HG02884 (cell line): ENCODE data around the gene GFRA4.

Experiments used
- ATAC-seq: cut with Tn5 transposase; IDR thresholded peaks from one replicate; pipeline ENCODE4 v1.9.1; 2021; ENCODE audit warnings: mild to moderate bottlenecking, moderate library complexity; ENCODE audit not compliant: unreplicated experiment

GFRA4 gene

GRCh38 chr20:3663031-3663701 lies at the start of gene GFRA4:
Gene GFRA4, minus strand, starts transcription at chr20:3663399. Its CDS starts 0 bp downstream, at chr20:3663399.
- no peak for ATAC-seq

DNA sequence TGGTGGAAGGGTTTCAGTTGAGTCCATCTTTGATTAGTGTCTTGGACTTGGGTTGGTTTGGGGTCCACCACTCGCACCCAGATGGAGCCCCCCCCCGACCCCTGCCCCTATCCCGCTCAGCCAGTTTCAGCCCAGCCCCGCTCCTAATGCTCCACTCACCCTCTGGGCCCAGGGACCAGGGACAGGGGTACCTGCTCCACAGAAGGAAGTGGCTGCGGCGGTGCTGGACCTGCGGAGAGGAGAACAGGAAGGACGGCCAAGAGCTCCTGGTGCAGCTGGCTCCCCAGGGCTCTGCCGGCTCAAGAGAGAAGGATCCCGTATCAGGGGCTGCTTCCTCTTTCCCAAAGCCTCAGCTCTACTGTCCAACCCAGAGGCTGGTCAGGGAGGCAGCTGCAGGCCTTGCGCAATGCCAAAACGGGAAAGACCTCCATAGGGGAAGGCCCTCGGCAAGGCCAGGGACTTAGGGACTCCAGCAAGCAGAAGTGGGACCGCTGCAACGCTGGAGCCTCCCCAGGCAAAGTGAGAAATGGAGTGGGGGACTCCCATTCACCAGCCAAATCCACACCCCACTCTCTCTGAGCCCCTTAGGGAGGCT lies 49.2 kb upstream of the GFRA4 start, which contains the start of gene SIGLEC1:
SIGLEC1 (minus strand) TSS at position 322 of the 595 bp plus-strand sequence. CDS start 5,472 bp downstream, outside the sequence.
- ATAC-seq, result no peak

DNA sequence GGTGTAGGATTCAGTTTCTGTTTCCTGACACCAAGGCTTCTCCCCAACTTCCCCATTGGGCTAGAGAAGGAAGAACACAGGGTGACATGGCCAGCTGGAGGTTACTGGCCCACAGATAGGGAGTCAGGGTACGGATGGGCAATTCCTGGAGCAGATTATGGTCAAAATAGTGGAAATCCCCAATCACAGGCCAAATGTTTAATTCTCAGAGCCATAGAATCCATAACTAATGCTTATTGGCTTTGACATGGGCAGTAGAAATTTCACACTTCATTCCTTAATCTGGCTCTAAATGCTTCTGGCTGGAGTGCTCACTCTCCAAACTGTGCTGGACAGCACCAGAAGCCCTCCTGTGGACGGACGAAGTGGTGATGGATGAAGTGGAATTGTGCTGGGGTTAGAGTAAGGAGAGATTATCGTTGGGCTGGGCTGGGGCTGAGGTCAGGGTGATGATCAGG lies 48.3 kb upstream of the GFRA4 start:
- no peak for ATAC-seq

DNA sequence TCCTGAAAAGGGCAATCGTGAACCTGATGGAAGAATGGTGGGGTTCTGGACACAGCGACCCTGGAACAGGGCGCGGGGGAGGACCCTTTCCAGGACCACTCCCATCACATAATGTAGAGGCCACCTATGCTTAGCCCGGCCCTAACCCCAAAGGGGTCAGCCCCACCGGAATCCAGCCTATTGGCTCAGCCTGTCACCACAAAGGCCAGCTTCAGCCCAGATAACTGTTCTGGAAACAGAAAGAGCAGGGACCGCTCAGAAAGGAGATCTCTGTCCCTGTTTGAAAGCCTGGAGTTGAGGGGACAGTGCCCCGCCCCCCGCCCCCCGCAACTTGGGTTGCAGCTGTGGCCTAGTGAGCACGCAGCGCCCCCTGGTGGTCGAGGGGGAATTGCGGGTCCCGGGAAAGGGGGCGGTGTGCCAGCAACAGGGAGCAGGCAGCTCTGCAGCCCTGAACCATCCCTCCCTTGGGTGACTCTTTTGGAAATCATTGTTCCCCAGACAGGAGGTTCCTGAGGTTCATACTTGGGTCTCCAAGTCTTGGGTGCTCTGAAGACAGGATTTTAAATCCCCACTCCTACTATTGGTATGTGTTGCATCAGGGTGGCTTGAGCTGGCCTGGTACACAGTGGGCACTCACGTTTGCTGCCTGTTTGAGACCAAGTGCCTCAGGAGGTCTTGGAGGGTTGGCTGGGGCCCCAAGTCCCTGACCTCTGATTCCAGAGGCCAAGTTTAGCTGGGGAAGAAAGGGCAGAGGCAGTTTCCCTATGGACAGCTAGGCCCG lies 47.7 kb upstream of the GFRA4 start:
- ATAC-seq, result no peak

DNA sequence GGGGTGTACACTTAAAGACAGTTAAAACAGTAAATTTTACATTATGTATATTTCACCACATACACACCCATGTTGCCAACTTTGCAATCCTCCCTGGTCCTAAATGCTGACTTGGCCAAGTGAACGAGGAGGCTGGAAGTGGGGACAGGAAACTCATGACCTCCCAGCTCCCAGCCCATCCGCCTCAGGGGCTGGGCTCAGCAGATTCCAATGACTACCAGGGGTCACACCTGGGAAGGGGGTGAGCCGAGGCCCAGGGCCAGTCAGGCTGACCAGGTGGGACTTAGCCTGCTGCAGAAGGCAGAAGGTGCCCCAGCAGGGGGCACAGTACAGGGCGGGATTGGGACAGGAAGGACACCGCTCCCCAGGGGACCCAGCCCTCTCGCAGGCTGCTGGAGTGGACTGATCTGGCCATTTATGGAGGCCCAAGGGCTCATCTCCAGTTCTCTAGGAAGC lies 46.8 kb upstream of the GFRA4 start:
- ATAC-seq, result no peak

DNA sequence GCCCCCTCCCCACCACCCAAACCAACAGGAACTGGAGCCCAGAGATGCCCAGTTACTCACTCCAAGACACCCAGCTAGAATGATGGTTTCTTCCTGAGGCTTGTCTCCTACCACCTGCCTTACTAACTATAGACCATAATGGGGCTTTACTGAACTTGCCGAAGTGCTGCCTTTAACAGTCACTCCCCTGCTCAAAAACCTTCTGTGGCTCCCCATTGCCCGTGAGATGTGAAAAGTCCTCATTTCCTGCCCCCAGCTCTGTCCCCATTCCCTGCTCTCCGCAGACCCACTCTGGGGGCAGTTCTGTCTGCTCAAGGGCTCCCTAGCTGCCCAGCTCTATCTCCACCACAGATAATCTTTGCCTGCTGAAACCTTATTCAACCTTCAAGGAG lies 44.3 kb upstream of the GFRA4 start:
- ATAC-seq, result no peak

DNA sequence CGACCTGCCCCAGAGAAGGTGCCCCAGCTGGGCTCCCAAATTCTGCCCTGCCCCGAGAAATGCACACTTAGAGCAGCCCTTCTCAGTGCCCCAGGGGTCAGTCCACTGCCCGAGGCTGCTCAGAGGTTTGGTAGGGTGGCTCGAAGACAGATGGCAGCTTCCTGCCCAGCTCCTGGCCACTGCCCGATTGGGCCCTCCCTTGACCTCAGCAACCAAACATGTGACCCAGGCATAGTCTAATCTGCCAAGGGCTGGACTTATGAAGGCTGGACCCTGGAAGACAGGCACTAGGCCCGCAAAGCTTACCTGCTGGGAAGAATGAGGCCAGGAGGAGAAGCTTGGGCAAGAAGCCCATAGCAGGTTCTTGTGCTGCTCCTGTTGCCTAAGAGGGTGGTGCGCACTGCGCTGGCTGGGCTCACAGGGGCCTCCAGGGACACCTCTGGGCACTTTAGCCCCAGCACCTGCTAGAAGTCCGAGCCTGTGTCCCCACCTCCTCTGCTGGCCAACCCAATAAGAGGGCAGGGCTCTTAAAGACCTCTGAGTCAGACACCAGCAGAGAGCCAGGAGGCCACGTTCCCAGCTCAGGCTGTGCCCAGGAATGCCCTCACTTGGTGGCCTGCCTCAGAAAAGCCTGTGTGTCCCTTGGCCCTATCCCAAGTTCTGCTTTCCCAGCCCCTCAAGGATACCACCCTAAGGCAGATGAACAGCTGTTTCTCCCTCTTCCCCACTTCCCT lies 43.7 kb upstream of the GFRA4 start:
- ATAC-seq, result no peak

GRCh38 chr20:3705970-3706739 lies 43.0 kb upstream of the GFRA4 start:
- ATAC-seq, result no peak

DNA sequence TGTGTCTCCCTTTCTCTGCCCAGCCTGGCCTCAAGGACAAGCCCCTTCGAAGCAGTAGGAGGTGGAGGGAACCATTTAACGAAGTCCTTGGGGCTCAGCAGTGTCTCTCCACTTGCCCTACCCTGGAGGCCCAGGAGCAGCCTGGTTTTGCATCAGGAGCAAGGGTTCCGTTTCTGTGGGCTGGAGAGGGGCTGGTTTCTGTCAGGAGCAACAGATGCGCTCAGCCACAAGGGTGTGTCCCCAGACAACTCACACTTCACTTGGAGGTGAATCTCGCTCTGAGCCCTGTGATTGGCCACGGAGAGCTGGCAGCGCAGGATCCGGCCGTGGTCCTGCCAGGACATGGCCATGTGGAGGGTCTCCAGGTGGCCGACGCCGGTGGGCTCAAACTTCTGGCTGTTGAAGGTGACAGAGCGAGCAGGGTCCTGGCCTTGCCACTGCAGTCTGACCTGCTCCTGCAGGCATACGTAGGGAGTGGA lies 42.3 kb upstream of the GFRA4 start:
- ATAC-seq, result no peak

GRCh38 chr20:3704087-3704486 lies 40.9 kb upstream of the GFRA4 start:
- ATAC-seq, result no peak

GRCh38 chr20:3702611-3703391 lies 39.6 kb upstream of the GFRA4 start:
- ATAC-seq, result no peak

DNA sequence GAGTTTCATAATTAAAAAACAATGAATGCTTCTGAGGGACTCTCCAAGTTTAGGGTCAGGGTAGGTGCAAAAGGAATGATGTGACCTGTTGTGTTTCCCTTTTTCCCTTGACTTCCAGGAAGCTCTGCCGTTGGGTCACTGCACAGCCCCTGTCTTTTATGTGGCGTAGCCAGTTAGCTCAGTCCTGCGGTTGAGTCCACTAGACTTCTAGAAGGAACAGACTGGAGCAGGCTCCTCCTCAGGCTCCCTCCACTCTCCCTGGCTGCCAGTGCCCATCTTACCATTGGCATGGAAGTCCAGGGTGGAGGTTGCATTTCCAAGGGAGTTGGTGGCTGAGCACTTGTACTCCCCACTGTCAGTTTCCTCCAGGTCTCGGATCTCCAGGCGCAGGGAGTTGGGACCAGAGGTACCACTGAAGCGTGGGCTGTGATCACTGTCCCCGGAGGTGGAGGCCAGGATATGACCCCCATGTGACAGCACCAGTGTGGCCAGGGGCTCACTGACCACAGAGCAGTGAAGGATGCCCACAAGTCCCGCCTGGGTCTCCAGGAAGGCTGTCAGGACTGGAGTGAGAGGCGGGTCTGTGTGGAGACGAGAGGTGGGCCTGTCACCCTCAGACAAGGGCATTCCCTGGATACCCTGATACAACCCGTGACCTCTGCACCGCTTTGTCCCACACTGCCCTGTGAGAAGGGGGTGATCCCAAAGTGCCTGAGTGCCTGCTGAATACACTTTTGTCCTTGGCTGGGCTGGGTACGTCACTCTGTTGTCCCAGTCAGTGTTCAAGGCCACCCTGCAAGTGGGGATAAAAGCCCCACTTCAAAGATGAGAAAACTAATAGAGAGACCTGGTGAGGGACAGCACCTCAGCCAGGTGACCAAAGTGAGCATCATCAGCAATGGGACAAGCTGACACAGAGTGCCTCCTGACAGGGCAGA lies 38.1 kb upstream of the GFRA4 start:
- ATAC-seq, result no peak

GRCh38 chr20:3699037-3699436 lies 35.8 kb upstream of the GFRA4 start:
- no peak for ATAC-seq

DNA sequence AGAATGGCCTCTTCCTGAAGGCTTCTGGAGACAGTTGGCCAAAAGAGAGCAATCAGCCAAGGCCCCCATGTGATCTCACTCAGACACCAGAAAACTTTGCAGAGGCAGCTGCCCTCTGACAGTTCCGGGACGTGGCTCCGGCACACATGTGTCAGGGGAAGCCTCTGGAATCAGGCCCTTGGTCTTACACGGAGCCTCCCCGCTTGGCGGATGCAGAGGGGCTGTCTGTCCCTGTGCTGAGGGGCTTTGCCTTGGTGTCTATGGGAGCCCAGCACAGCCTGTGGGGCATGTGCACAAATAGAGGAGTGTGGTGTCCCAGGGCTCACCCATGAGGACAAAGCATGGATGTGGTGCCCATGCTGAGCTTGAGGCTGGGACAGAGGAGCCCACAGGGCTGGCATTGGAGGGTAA lies 35.4 kb upstream of the GFRA4 start:
- ATAC-seq, result no peak

DNA sequence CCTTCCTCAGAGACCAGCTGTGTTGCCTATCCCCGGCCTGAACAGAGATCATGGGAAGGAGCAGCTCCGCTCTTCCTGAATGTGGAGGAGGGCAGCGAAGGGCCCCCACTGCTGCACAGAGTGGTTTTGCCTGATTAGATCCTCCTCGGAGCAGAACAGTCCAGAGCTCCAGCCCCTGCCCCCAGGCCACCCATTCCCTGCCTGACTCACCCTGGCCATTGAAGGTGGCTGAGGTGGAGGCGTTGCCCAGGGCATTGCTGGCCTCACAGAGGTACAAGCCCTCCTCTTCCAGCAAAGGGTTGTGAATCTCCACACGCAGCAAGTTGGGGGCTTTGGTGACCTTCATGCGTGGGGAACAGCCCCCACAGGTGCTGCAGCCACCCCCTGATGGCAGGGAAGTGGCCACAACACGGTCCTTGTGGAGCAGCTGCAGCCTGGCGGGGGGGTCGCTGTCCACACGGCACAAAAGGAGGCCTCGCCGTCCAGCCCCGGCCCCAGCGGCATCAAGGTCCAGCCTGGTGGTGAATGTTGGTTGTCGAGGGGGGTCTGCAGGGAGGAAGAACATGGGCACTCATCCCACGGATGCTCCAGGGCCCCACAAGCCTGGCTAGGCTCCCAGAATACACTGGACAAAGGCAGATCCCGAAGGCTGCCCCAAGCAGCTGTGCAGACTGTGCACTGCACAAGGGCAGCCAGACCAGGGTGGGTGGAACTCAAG lies 34.5 kb upstream of the GFRA4 start:
- ATAC-seq, result no peak

DNA sequence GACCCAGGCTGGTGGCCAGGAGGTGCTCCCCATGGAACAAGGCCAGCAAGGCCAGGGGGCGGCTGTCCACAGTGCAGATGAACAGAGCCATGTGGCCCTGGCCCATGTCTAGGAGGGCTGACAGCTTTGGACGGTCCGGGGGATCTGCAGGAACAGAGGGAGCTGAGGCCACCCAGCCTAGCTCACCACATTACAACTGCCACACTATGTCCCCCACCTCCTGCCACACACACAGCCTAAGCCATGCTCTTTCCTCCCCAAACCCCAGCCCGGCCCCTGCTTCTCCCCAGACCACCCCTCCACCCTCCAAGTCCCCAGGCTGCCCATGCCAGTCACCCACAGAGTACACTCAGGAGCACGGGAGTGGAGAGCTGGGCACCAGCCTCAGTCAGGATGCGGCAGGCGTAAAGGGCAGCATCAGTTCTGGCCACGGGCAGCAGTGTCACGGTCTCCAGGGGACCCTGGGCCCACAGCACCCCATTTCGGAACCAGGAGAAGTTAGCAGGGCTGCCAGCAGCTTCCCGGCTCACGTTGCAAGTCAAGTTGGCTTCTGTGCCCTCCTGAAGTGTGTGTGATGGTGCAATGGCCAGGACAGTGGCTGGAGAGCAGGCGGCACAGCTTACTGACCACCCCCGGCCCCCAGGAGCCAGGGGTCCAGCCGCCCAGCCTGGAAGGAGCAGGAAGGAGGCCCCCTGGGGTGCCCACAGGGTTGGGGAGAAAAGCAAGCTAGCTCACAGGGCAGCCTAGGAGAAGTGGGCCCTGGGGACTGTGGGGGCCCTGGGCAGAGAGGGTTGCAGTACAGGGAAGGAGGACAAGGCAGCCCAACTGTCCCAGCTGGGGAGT lies 33.8 kb upstream of the GFRA4 start:
- ATAC-seq, result no peak

GRCh38 chr20:3696200-3696599 lies 33.0 kb upstream of the GFRA4 start:
- no peak for ATAC-seq
